K562 (cell line): ENCODE results near the gene TSPAN18.

Experiments
- RAD21 ChIP-seq, 2 experiments: fragments of 250-450 bp in 1 of 2; fragments of 450-650 bp in 1 of 2; sonication (Bioruptor Pico) in 1 of 2; formaldehyde crosslinking in 1 of 2; IDR thresholded peaks in 1 of 2; conservative IDR thresholded peaks in 1 of 2; 2 replicates each; pipeline versions ENCODE4 v1.4.0 to v1.8.0; 2020 to 2022; ENCODE audit warnings: mild to moderate bottlenecking in 2 of 2, moderate library complexity in 1 of 2
- ZBTB8A ChIP-seq: fragments of 450-650 bp; IDR thresholded peaks from 2 replicates; pipeline ENCODE4 v1.6.1; 2018; ENCODE audit warnings: mild to moderate bottlenecking, moderate library complexity; ENCODE audit not compliant: partially characterized antibody
- ZNF121 ChIP-seq: sonication (generic); formaldehyde crosslinking; conservative IDR thresholded peaks from 2 replicates; pipeline ENCODE4 v1.8.0; 2022; ENCODE audit warnings: missing genetic modification reagents
- TF ChIP-seq, protein P1 (sequence below): sonication (generic); formaldehyde crosslinking; IDR thresholded peaks from 2 replicates; pipeline ENCODE4 v1.8.0; 2023; ENCODE audit warnings: mild to moderate bottlenecking, missing genetic modification reagents
- TF ChIP-seq, protein P2 (sequence below), 2 experiments: fragments of 200-800 bp in 1 of 2; sonication (Bioruptor generic) in 1 of 2; sonication (generic) in 1 of 2; formaldehyde crosslinking in 1 of 2; IDR thresholded peaks in 1 of 2; conservative IDR thresholded peaks in 1 of 2; 2 replicates each; pipeline versions ENCODE4 v1.5.0 to v1.6.1; 2016 to 2020; ENCODE audit warnings: missing compliant biosample characterization in 1 of 2, missing genetic modification characterization in 1 of 2, missing genetic modification reagents in 1 of 2

DNA sequence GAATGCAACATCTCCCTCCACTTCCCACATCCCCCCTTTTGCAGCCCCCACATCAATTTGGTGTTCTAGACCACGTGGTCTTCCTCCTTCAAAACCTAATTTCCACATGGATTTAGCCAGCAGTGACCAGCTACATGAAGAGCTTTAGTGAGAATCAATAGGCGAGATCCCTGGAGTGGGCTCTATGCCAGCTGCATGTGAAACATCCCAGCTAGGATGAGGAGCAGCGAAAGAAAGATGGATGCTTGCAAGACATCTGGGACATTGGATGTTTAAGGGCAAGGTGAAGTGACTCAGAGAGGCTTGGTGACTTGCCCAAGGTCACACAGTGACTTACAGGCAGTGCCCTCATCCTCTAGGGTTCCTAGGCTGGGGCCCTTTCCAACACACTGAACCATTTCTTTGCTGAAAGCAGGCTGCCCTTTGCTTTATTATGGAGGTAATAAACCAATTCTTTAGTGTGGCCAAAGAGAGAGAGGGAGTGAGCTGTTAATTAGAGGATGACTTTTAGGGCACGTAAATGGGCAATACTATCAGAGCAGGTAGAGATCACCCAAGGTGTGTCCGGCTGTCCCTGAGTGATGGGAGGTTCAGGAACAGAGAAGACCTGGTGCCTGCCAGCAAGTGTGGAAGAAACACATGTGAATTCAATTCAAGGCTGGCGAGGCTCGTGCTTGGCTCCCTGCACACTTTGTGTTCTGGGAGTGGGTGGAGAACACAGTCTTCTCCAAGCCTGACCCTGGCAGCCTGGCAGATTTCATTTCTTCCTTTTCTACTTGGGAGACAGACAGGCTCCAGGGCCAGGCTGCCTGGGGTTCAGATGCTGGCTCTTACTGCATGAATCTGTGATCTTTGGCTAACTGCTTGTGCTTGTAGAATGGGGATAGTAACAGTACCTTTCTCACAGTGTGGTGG is 24.0 kb downstream of the TSPAN18 start:
- TF ChIP-seq ZBTB8A (no peak), RAD21 (CRISPR knock-in tag; conservative IDR thresholded peaks at IDR 0.05 in 1 of 2, IDR thresholded peaks at IDR 0.05 in 1 of 2) (no peak), ZNF121 (CRISPR knock-in tag) (no peak)
- TF ChIP-seq, protein P1, sequence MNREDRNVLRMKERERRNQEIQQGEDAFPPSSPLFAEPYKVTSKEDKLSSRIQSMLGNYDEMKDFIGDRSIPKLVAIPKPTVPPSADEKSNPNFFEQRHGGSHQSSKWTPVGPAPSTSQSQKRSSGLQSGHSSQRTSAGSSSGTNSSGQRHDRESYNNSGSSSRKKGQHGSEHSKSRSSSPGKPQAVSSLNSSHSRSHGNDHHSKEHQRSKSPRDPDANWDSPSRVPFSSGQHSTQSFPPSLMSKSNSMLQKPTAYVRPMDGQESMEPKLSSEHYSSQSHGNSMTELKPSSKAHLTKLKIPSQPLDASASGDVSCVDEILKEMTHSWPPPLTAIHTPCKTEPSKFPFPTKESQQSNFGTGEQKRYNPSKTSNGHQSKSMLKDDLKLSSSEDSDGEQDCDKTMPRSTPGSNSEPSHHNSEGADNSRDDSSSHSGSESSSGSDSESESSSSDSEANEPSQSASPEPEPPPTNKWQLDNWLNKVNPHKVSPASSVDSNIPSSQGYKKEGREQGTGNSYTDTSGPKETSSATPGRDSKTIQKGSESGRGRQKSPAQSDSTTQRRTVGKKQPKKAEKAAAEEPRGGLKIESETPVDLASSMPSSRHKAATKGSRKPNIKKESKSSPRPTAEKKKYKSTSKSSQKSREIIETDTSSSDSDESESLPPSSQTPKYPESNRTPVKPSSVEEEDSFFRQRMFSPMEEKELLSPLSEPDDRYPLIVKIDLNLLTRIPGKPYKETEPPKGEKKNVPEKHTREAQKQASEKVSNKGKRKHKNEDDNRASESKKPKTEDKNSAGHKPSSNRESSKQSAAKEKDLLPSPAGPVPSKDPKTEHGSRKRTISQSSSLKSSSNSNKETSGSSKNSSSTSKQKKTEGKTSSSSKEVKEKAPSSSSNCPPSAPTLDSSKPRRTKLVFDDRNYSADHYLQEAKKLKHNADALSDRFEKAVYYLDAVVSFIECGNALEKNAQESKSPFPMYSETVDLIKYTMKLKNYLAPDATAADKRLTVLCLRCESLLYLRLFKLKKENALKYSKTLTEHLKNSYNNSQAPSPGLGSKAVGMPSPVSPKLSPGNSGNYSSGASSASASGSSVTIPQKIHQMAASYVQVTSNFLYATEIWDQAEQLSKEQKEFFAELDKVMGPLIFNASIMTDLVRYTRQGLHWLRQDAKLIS (CRISPR knock-in tag), result no peak
- TF ChIP-seq, protein P2, sequence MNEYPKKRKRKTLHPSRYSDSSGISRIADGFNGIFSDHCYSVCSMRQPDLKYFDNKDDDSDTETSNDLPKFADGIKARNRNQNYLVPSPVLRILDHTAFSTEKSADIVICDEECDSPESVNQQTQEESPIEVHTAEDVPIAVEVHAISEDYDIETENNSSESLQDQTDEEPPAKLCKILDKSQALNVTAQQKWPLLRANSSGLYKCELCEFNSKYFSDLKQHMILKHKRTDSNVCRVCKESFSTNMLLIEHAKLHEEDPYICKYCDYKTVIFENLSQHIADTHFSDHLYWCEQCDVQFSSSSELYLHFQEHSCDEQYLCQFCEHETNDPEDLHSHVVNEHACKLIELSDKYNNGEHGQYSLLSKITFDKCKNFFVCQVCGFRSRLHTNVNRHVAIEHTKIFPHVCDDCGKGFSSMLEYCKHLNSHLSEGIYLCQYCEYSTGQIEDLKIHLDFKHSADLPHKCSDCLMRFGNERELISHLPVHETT (CRISPR knock-in tag; conservative IDR thresholded peaks at IDR 0.05 in 1 of 2, IDR thresholded peaks at IDR 0.05 in 1 of 2), result no peak
